ENCODE measurements around the gene NOB1. TPM values are rescaled to one million over a fixed set of nuclear protein-coding genes. Genes with fewer than 3 reads are reported as not detected.
"Not testable (repeated sequence)": the region's sequence is repeated elsewhere in the genome, so short reads cannot be mapped to it uniquely, and the experiment has no call there.

Gene NOB1
- total and polyA plus RNA-seq, 2 donors (not counting 1 experiment from before 2014, with no cell fraction given), result 42.3 to 44.9 TPM

DNA sequence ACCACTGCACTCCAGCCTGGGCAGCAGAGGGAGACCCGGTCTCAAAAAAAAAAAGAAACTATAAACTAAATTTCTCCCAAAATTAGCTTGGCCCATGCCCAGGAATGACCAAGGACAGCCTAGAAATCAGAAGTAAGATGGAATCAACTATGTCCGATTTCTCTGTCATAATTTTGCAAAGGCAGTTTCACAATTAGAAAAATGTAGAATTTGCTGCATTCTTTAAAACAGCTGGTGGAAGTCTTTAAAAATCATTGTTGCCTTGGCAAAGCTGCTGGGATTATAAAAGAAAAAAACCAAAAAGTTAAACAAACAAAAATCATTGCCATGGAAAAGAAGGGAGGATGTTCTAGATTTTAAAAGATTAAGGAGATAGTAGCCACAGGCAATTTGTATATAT is 39.8 kb upstream of the NOB1 start:
- DNase-seq, result no peak
- Mint-ChIP-seq H3K9me3 (ENCODE audit: insufficient read depth) (no peaks in the 10 kb centered on the region), H3K27ac (no peak overlapping the region), H3K4me3 (no peak overlapping the region), H3K4me1 (peaks cover 11% of the 10 kb centered on the region), H3K27me3 (no peaks in the 10 kb centered on the region)
- ChIA-PET CTCF (interaction anchor here (1.1 to 4.1 kb wide), 5 partner anchors 10 to 139 kb away, joined by 3 to 54 read pairs (median 5); partner anchors contain the start of gene NOB1), POLR2A (no interaction called here)
- no peak for ATAC-seq (ENCODE audit: low read depth)
- H3K79me2 ChIP-seq (ENCODE audit: control insufficient read depth, insufficient read depth, low read length), result peaks cover 18% of the 10 kb centered on the region
- H4K20me1 ChIP-seq (ENCODE audit: control insufficient read depth, insufficient read depth, low read length, poor library complexity, severe bottlenecking), result peaks cover 14% of the 10 kb centered on the region
- no peak overlapping the region for H3K4me3 ChIP-seq (ENCODE audit: control extremely low read depth in 1 of 5, extremely low read depth in 1 of 5, insufficient read depth in 1 of 5, low read depth in 2 of 5, low read length in 4 of 5)
- no peak overlapping the region for H2AFZ ChIP-seq (ENCODE audit: insufficient read depth, low read depth, low read length, poor library complexity, severe bottlenecking)
- H3K27ac ChIP-seq (ENCODE audit: low read length in 2 of 2), result no peak overlapping the region
- H3K4me2 ChIP-seq (replicated peaks; ENCODE audit: low read depth, low read length, poor library complexity, severe bottlenecking), result no peak overlapping the region
- no peak overlapping the region for H3K9ac ChIP-seq (ENCODE audit: low read length)
- intact Hi-C loops (cut with micrococcal nuclease), result no loop called here
- 100% methylated on average over 2 of the region's 2 CpGs for WGBS (ENCODE audit: insufficient coverage)
- no peaks in the 10 kb centered on the region for H3K9me3 ChIP-seq (ENCODE audit: control extremely low read depth in 1 of 3, control insufficient read depth in 2 of 3, insufficient read depth in 1 of 3, low read length in 2 of 3)
- H3K4me1 ChIP-seq (ENCODE audit: control insufficient read depth in 2 of 2, insufficient read depth in 2 of 2, low read length in 2 of 2), result no peaks in the 10 kb centered on the region
- peaks cover 7 to 38% of the 10 kb centered on the region in 2 experiments for H3K36me3 ChIP-seq (replicated peaks in 1 of 2; ENCODE audit: control extremely low read depth in 1 of 2, control insufficient read depth in 1 of 2, extremely low read depth in 1 of 2, insufficient read depth in 2 of 2, low read length in 1 of 2)
- TF ChIP-seq EZH2 (IDR thresholded peaks at IDR 0.05; ENCODE audit: borderline replicate concordance, insufficient read depth, low read depth, low read length, poor library complexity, severe bottlenecking), result no peak
- no peak for TF ChIP-seq CTCF (IDR thresholded peaks at IDR 0.05)
- no peaks in the 10 kb centered on the region for H3K27me3 ChIP-seq (replicated peaks in 1 of 4; ENCODE audit: control extremely low read depth in 1 of 4, control insufficient read depth in 3 of 4, insufficient read depth in 4 of 4, low read length in 3 of 4)

GRCh38 chr16:69793526-69793925 is 38.8 kb upstream of the NOB1 start:
- DNase-seq, result no peak
- CTCF ChIA-PET, result interaction anchor here (1.0 kb wide), 1 partner anchor 137 kb away, joined by 6 read pairs; no protein-coding TSS in a partner anchor
- no peaks in the 10 kb centered on the region for H3K4me1 ChIP-seq (ENCODE audit: control insufficient read depth in 2 of 2, insufficient read depth in 2 of 2, low read length in 2 of 2)
- intact Hi-C loops (cut with micrococcal nuclease), result no loop called here
- WGBS (ENCODE audit: insufficient coverage), result 90% methylated on average over 2 of the region's 4 CpGs
- H3K4me2 ChIP-seq (replicated peaks; ENCODE audit: low read depth, low read length, poor library complexity, severe bottlenecking), result no peak overlapping the region
- ATAC-seq (ENCODE audit: low read depth), result no peak
- Mint-ChIP-seq H3K27me3 (no peaks in the 10 kb centered on the region), H3K4me3 (no peak overlapping the region), H3K4me1 (peaks cover 11% of the 10 kb centered on the region), H3K9me3 (ENCODE audit: insufficient read depth) (no peaks in the 10 kb centered on the region), H3K27ac (no peak overlapping the region)
- H3K36me3 ChIP-seq (replicated peaks in 1 of 2; ENCODE audit: control extremely low read depth in 1 of 2, control insufficient read depth in 1 of 2, extremely low read depth in 1 of 2, insufficient read depth in 2 of 2, low read length in 1 of 2), result peaks cover 3 to 37% of the 10 kb centered on the region in 2 experiments
- H3K9ac ChIP-seq (ENCODE audit: low read length), result no peak overlapping the region
- H3K27me3 ChIP-seq (replicated peaks in 1 of 4; ENCODE audit: control extremely low read depth in 1 of 4, control insufficient read depth in 3 of 4, insufficient read depth in 4 of 4, low read length in 3 of 4), result no peaks in the 10 kb centered on the region
- H4K20me1 ChIP-seq (ENCODE audit: control insufficient read depth, insufficient read depth, low read length, poor library complexity, severe bottlenecking), result peaks cover 14% of the 10 kb centered on the region
- H3K9me3 ChIP-seq (ENCODE audit: control extremely low read depth in 1 of 3, control insufficient read depth in 2 of 3, insufficient read depth in 1 of 3, low read length in 2 of 3), result no peaks in the 10 kb centered on the region
- TF ChIP-seq EZH2 (IDR thresholded peaks at IDR 0.05; ENCODE audit: borderline replicate concordance, insufficient read depth, low read depth, low read length, poor library complexity, severe bottlenecking) (no peak), CTCF (IDR thresholded peaks at IDR 0.05) (no peak)
- H3K4me3 ChIP-seq (ENCODE audit: control extremely low read depth in 1 of 5, extremely low read depth in 1 of 5, insufficient read depth in 1 of 5, low read depth in 2 of 5, low read length in 4 of 5), result no peak overlapping the region
- H2AFZ ChIP-seq (ENCODE audit: insufficient read depth, low read depth, low read length, poor library complexity, severe bottlenecking), result no peak overlapping the region
- H3K79me2 ChIP-seq (ENCODE audit: control insufficient read depth, insufficient read depth, low read length), result peaks cover 20% of the 10 kb centered on the region
- H3K27ac ChIP-seq (ENCODE audit: low read length in 2 of 2), result no peak overlapping the region
- POLR2A ChIA-PET, result no interaction called here

DNA sequence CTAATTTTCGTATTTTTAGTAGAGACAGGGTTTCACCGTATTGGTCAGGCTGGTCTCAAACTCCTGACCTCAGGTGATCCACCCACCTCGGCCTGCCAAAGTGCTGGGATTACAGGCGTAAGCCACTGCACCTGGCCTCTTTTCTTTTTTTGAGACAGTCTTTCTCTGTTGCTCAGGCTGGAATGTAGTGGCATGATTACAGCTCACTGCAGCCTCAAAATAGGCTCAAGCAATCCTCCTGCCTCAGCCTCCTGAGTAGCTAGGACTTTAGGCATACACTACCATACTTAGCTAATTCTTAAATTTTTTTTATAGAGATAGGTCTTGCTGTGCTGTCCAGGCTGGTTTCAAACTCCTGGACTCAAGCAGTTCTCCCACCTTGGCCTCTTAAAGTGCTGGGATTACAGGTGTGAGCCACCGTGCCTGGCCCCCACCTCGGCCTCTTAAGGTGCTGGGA is 36.7 kb upstream of the NOB1 start:
- H3K9me3 Mint-ChIP-seq (ENCODE audit: insufficient read depth); H3K27ac ChIP-seq (ENCODE audit: low read length in 2 of 2); H3K4me3 ChIP-seq (ENCODE audit: control extremely low read depth in 1 of 5, extremely low read depth in 1 of 5, insufficient read depth in 1 of 5, low read depth in 2 of 5, low read length in 4 of 5); H3K27me3 Mint-ChIP-seq; ATAC-seq (ENCODE audit: low read depth); H4K20me1 ChIP-seq (ENCODE audit: control insufficient read depth, insufficient read depth, low read length, poor library complexity, severe bottlenecking); H3K27ac Mint-ChIP-seq; intact Hi-C loops (cut with micrococcal nuclease); H3K27me3 ChIP-seq (replicated peaks in 1 of 4; ENCODE audit: control extremely low read depth in 1 of 4, control insufficient read depth in 3 of 4, insufficient read depth in 4 of 4, low read length in 3 of 4); H3K9ac ChIP-seq (ENCODE audit: low read length); H3K4me1 Mint-ChIP-seq; H3K4me3 Mint-ChIP-seq; DNase-seq; POLR2A ChIA-PET; H3K4me2 ChIP-seq (replicated peaks; ENCODE audit: low read depth, low read length, poor library complexity, severe bottlenecking); H3K9me3 ChIP-seq (ENCODE audit: control extremely low read depth in 1 of 3, control insufficient read depth in 2 of 3, insufficient read depth in 1 of 3, low read length in 2 of 3); H3K4me1 ChIP-seq (ENCODE audit: control insufficient read depth in 2 of 2, insufficient read depth in 2 of 2, low read length in 2 of 2); H2AFZ ChIP-seq (ENCODE audit: insufficient read depth, low read depth, low read length, poor library complexity, severe bottlenecking): not testable (repeated sequence)
- Histone ChIP-seq H3K79me2 (ENCODE audit: control insufficient read depth, insufficient read depth, low read length) (peaks cover 22% of the 10 kb centered on the region), H3K36me3 (replicated peaks in 1 of 2; ENCODE audit: control extremely low read depth in 1 of 2, control insufficient read depth in 1 of 2, extremely low read depth in 1 of 2, insufficient read depth in 2 of 2, low read length in 1 of 2) (peaks cover 9 to 49% of the 10 kb centered on the region in 2 experiments)
- CTCF ChIA-PET, result interaction anchor here (1.5 kb wide), 1 partner anchor 139 kb away, joined by 3 read pairs; no protein-coding TSS in a partner anchor
- 96% methylated on average over 4 of the region's 6 CpGs for WGBS (ENCODE audit: insufficient coverage)

All from B cell (primary cell).